Breast epithelium (tissue), 4 donors: ENCODE measurements around the gene USP34. TPM values are rescaled to one million over a fixed set of nuclear protein-coding genes. Genes with fewer than 3 reads are reported as not detected.
A peak's percentile ranks its signal among the peaks of the same experiment; 100 is the strongest.

Source experiments
- DNase-seq, 2 donors: peaks; one replicate each; pipeline ENCODE4 v3.0.0-alpha.2; 2019; ENCODE audit warnings: low spot score in 2 of 2
- H3K27ac ChIP-seq, 2 donors: fragments of 200-600 bp; sonication (generic) in 1 of 2; one replicate each; pipeline ENCODE4 v1.5.1; 2016 to 2019; ENCODE audit warnings: mild to moderate bottlenecking in 1 of 2
- H3K27me3 ChIP-seq, 2 donors: fragments of 200-600 bp; sonication (generic) in 1 of 2; one replicate each; pipeline versions ENCODE4 v1.5.1 to v1.6.0; 2017 to 2019; ENCODE audit warnings: control low read depth in 1 of 2, mild to moderate bottlenecking in 1 of 2
- H3K36me3 ChIP-seq: fragments of 200-600 bp; one replicate; pipeline ENCODE4 v1.5.1; 2019
- H3K4me1 ChIP-seq, 2 donors: fragments of 200-600 bp; sonication (generic); one replicate each; pipeline ENCODE4 v1.5.1; 2016 to 2019; ENCODE audit warnings: control low read depth in 1 of 2
- H3K4me3 ChIP-seq, 3 donors: fragments of 200-600 bp; sonication (generic); 1 replicate in 2 of 3; 2 replicates in 1 of 3; pipeline ENCODE4 v1.5.1; 2016 to 2019; ENCODE audit warnings: mild to moderate bottlenecking in 3 of 3, moderate library complexity in 2 of 3
- H3K9me3 ChIP-seq, 2 donors: fragments of 200-600 bp; sonication (generic) in 1 of 2; one replicate each; pipeline ENCODE4 v1.5.1; 2016 to 2019; ENCODE audit warnings: control low read depth in 1 of 2
- CTCF ChIP-seq, 3 donors: fragments of 450-650 bp; IDR thresholded peaks; one replicate each; pipeline ENCODE4 v1.5.1; 2016 to 2017; ENCODE audit warnings: antibody characterized with exemption in 3 of 3, mild to moderate bottlenecking in 3 of 3, moderate library complexity in 3 of 3
- POLR2A ChIP-seq: fragments of 450-650 bp; IDR thresholded peaks from one replicate; pipeline ENCODE4 v1.6.1; 2016; ENCODE audit warnings: antibody characterized with exemption, mild to moderate bottlenecking, moderate library complexity
- POLR2AphosphoS5 ChIP-seq, 3 donors: sonication (generic); formaldehyde crosslinking; IDR thresholded peaks; one replicate each; pipeline ENCODE4 v1.6.1; 2017; ENCODE audit warnings: antibody characterized with exemption in 3 of 3
- intact Hi-C: fragments of 100-400 bp; cut with DNase I; formaldehyde crosslinking; loops from one replicate; pipeline ENCODE4 v1.15.1; 2023; ENCODE audit warnings: low total_unique reads
- total RNA-seq, 3 donors: library from RNA; depleted of rRNA; stranded (reverse); fragments of >200 nt; gene quantifications; one replicate each; pipeline ENCODE4 v1.1.0, GENCODE V29; 2016

Gene USP34
- total RNA-seq, 3 donors from 2014 or later, result 148 to 260 (median 189) TPM

DNA sequence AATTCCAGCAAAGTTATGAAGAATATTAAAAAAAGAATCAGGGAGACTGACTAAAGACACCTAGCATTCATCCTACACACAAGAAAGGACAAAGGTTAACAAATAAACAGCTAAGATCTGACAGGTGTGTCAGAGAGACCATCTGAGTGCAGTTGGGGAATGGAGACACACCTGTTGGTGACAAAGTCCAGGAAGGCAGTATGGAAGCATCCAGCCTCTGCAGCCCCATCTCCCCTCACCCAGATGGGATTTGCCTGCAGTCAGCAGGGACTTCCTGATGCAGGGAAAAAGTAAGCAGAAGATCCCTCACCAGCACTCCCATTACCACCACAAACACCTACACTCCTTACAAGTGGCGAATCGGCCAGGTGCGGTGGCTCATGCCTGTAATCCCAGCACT, 37.9 kb downstream of the USP34 start:
- Histone ChIP-seq H3K4me1 (no peaks in the 10 kb centered on the region), H3K9me3 (peaks cover 0 to 5% of the 10 kb centered on the region in 2 donors), H3K36me3 (no peaks in the 10 kb centered on the region), H3K27ac (no peak overlapping the region), H3K4me3 (no peak overlapping the region), H3K27me3 (no peaks in the 10 kb centered on the region)
- no peak for TF ChIP-seq POLR2A
- no peak for DNase-seq
- intact Hi-C loops, result loop anchor here (10.0 kb wide), 1 partner anchor 52 kb away; no protein-coding TSS in a partner anchor

DNA sequence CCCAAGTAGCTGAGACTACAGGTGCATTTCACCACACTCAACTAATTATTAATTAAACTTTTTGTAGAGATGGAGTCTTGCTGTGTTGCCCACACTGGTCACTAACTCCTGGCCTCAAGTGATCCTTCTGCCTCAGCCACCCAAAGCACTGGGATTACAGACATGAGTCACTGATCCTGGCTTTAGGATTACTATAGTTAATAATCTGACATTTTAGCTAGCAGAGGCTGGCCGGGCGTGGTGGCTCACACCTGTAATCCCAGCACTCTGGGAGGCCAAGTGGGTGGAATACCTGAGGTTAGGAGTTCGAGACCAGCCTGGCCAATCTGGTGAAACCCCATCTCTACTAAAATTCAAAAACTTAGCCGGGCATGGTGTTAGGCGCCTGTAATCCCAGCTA, 39.5 kb downstream of the USP34 start:
- Histone ChIP-seq H3K36me3 (no peaks in the 10 kb centered on the region), H3K27me3 (no peaks in the 10 kb centered on the region), H3K9me3 (no peaks in the 10 kb centered on the region), H3K4me1 (no peaks in the 10 kb centered on the region), H3K27ac (no peak overlapping the region), H3K4me3 (no peak overlapping the region)
- DNase-seq, result no peak
- TF ChIP-seq POLR2A (no peak), CTCF (IDR thresholded peaks at IDR 0.05) (no peak), POLR2AphosphoS5 (IDR thresholded peaks at IDR 0.05) (no peak)
- intact Hi-C loops, result loop anchor here (10.0 kb wide), 1 partner anchor 53 kb away; no protein-coding TSS in a partner anchor

GRCh38 chr2:61426267-61426897, 44.5 kb downstream of the USP34 start:
- TF ChIP-seq POLR2AphosphoS5 (IDR thresholded peaks at IDR 0.05) (no peak), CTCF (IDR thresholded peaks at IDR 0.05) (peak; percentile 3 to 37 (median 21)), POLR2A (no peak)
- no peaks in the 10 kb centered on the region for H3K36me3 ChIP-seq
- no peak overlapping the region for H3K4me3 ChIP-seq
- intact Hi-C loops, result no loop called here
- no peaks in the 10 kb centered on the region for H3K4me1 ChIP-seq
- no peak overlapping the region for H3K27ac ChIP-seq
- no peak for DNase-seq
- no peaks in the 10 kb centered on the region for H3K27me3 ChIP-seq
- no peaks in the 10 kb centered on the region for H3K9me3 ChIP-seq

DNA sequence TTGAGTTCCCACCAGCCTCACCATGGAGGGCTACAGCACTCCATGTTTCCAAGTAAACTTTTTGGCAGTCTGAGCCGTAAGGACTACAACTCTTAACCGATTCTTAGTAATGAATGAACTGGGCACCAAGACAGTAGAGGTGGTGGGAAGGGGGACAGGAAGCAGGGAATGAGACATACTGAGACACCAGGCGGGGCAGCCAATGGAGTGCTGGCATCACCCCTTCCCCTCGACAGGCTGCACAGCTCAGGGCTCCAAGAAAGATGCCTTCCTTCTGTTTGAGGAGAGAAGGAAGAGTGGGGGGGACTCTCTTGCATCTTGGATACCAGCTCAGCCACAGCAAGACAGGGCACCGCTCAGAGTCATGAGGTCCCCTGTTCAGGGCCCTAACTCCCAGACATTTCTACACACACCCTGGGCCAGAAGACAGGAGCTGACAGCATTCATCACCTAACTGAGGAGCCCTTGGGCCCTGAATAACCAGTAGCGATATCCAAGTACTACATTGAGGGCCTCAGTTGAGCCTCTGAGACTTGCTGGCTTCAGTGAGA, 45.2 kb downstream of the USP34 start:
- intact Hi-C loops, result no loop called here
- no peak for DNase-seq
- no peak for TF ChIP-seq CTCF (IDR thresholded peaks at IDR 0.05)
- no peak for TF ChIP-seq POLR2A
- TF ChIP-seq POLR2AphosphoS5 (IDR thresholded peaks at IDR 0.05), result no peak
- Histone ChIP-seq H3K36me3 (no peaks in the 10 kb centered on the region), H3K4me1 (no peaks in the 10 kb centered on the region), H3K27ac (no peak overlapping the region), H3K27me3 (no peaks in the 10 kb centered on the region), H3K9me3 (no peaks in the 10 kb centered on the region), H3K4me3 (no peak overlapping the region)

- no peak for DNase-seq
- H3K9me3 ChIP-seq, result no peaks in the 10 kb centered on the region
- intact Hi-C loops, result no loop called here
- no peaks in the 10 kb centered on the region for H3K36me3 ChIP-seq
- H3K27me3 ChIP-seq, result no peaks in the 10 kb centered on the region
- no peak overlapping the region for H3K27ac ChIP-seq
- H3K4me1 ChIP-seq, result peaks cover 0 to 6% of the 10 kb centered on the region in 2 donors
- TF ChIP-seq POLR2A, result no peak
- TF ChIP-seq POLR2AphosphoS5 (IDR thresholded peaks at IDR 0.05), result no peak
- no peak for TF ChIP-seq CTCF (IDR thresholded peaks at IDR 0.05)
- no peak overlapping the region for H3K4me3 ChIP-seq
Measured at GRCh38 chr2:61423714-61424113, 47.2 kb downstream of the USP34 start.
